GM21737 (cell line): ENCODE results near the gene CEP89.
"Not testable (repeated sequence)": the region's sequence is repeated elsewhere in the genome, so short reads cannot be mapped to it uniquely, and the experiment has no call there.

Source experiments
- ATAC-seq: cut with Tn5 transposase; IDR thresholded peaks from one replicate; pipeline ENCODE4 v1.9.1; 2021; ENCODE audit warnings: mild to moderate bottlenecking, moderate library complexity; ENCODE audit not compliant: unreplicated experiment

CEP89 gene

GRCh38 chr19:32872391-32872790, 99.4 kb downstream of the CEP89 start:
- ATAC-seq: no peak

- no peak for ATAC-seq
These were observed 100.7 kb downstream of the CEP89 start for GRCh38 chr19:32870981-32871451.

GRCh38 chr19:32869966-32870573, 101.7 kb downstream of the CEP89 start:
- no peak for ATAC-seq

DNA sequence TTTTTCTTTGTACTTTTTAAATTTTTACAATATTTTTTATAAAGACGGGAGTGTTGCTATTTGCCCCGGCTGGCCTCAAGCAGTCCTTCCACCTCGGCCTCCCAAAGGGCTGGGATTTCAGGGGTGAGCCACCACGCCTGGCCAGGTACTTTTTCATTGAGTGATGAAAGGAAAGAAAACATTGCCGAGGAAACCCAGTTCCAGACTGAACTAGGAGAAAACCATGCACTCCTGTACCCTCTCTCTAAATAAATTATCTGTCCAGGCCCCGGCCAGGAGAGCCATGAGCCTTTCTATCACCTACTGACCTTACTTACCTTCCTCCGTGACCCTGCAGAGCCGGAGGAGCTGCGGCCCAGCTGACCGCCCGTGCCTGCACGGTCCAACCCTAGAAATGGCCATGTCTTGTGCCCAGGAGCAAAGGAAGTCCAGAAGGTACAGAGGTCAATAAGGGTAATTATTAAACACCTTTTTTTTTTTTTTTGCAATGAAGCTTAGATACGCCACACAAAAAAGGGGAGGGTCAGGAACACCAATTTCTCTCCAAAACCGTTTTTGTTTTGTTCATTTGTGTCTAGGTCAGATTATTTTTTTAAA, 102.3 kb downstream of the CEP89 start, which contains the start of gene SLC7A9:
Gene SLC7A9, minus strand, starts transcription at position 399 of the 597 bp plus-strand sequence. CDS start 1,233 bp downstream, outside the sequence.
- no peak for ATAC-seq

- no peak for ATAC-seq
These were observed 103.4 kb downstream of the CEP89 start for GRCh38 chr19:32868206-32868950.

DNA sequence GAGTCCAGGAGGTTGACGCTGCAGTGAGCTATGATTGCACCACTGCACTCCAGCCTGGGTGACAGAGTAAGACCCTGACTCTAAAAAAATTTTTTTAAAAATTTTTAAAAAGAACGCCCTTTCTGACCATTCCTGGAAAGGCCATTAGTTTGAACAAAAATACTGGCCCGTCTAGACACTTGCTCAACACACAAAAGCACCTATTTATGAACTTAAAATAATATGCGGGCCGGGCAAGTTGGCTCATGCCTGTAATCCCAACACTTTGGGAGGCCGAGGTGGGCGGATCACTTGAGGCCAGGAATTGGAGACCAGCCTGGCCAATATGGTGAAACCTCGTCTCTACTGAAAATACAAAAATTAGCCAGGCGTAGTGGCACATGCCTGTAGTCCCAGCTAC, 104.3 kb downstream of the CEP89 start:
- ATAC-seq: not testable (repeated sequence)

DNA sequence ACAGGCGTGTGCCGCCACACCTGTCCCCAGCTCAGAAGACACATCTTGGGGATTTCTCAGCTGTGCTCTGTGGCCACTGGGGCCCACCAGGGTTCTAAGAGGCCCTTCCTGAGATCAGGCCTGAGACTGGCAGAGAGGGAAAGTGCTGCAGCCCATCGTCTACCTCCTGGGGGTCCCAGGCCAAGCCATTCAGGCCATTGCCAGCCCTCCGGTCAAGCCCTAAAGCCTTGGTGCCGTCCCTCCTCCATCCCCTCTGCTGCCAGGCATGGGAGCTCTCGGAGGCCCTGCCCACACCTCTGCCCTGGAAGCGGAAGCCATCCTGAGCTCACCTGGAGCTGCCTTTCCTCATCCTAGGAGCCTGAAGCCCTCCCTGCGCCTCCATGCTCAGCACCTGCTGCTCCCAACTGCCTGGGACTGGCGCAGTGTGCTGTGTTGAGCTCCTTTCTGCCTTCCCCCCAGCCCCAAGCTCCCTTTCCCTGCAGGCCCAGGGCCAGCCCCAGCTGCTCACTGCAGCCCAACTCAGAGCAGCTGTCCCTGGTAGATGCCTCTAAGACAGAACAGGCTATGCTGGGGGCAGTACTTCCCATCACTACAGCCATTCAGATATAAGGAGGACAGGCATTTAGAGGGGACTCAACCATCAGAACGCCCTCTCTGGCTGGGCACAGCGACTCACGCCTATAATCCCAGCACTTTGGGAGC, 105.0 kb downstream of the CEP89 start:
- ATAC-seq: no peak

- no peak for ATAC-seq
These were observed 105.7 kb downstream of the CEP89 start for GRCh38 chr19:32866061-32866460.

GRCh38 chr19:32865326-32865725, 106.4 kb downstream of the CEP89 start:
- no peak for ATAC-seq

DNA sequence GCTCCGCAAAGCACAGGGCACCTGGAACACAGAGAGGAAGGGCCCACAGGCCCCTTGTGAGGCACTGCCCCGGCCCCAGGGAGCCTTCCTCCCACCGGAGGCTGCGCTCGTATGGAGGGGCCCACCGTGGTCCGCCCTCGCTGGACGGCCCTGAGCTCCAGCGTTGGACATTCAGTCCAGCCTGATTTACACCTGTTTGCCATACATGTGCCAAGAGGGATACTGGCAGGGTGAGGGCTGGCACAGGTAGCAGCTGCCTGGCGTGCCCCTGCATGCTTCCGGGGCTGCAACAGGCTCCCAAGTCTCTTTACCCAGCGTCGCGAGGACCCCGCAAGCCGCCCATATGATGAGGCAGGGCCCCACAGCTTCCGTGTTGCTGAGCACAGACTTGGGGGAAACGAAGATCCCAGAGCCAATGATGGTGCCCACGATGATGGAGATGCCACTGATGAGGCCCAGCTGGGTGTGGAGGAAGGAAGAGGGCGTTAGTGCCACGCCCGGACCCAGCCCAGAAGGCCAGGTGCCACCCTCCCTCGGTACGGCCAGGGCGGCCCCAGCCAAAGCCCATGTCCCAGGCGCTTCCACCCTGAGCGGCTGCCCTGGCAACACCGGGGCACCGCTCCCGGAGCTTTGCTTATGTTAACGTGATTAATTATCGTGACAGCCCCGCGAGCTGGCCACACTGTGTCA, 107.3 kb downstream of the CEP89 start:
- no peak for ATAC-seq

- ATAC-seq: no peak
These were observed 107.9 kb downstream of the CEP89 start for GRCh38 chr19:32863841-32864240.

DNA sequence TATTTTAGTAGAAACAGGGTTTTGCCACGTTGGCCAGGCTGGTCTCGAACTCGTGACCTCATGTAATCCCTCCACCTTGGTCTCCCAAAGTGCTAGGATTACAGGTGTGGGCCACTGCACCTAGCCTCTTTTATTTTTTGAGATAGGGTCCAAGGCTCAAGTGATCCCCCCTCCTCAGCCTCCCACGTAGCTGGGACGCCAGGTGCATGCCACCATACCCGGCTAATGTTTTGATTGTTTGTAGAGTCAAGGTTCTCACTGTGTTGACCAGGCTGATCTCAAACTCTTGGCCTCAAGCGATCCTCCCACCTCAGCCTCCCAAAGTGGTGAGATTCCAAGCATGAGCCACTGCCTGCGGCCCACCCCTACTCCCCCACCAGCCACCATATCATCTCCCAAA, 108.5 kb downstream of the CEP89 start:
- no peak for ATAC-seq

GRCh38 chr19:32862741-32863140, 109.0 kb downstream of the CEP89 start:
- ATAC-seq: no peak

DNA sequence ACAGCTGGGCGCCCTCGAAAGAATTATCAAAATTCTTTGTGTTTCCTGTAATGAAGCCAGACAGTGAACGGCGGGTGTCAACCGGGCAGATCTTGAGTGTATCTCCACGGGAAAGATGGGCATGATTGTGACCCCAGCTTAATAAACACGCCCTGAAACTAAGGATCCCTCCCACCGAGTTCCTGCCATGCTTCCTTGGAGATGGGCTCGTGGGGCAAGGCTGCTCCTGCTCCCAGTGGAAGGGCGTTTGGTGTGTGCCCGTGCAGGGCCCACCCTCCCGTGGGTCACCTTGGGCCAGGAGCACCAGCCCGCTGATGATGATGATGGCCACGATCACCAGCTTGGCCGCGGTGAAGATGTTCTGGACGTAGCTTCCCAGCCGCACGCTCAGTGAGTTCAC, 109.6 kb downstream of the CEP89 start:
- ATAC-seq: no peak

DNA sequence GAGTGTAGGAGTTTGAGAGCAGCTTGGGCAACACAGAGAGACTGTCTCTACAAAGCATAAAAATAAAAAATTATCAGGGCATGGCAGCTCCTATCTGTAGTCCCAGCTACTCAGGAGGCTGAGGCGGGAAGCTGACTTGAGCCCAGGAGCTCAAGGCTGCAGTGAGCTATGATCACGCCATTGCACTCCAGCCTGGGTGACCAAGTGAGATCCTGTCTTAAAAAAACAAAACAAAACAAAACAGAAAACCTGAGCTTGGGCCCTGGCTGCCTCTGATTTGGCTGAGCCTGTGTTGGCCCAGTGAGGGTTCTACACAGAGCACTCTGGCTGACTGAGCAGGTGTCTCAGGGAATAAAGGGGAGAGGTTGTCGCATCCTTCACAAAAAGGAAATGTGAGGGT, 110.2 kb downstream of the CEP89 start:
- no peak for ATAC-seq

DNA sequence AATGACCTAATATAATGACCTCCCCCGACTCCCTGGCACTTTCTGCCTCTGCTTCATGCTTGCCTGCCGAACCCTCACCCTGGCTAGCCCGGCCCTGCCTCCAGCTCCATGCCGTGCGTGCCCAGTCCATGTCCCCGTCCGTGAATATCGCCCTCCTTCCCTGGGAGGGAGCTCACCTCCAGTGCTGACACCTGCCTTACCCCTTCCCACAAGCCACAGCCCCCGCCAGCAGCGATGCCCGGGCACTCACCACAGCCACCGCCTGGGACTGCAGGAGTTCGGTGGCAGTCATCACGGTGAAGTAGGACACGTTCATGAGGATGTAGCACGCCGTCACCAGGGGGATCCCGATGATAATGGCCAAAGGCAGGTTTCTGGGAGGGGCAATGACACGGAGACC, 112.2 kb downstream of the CEP89 start:
- ATAC-seq: no peak

GRCh38 chr19:32858559-32858958, 113.2 kb downstream of the CEP89 start:
- ATAC-seq: no peak

DNA sequence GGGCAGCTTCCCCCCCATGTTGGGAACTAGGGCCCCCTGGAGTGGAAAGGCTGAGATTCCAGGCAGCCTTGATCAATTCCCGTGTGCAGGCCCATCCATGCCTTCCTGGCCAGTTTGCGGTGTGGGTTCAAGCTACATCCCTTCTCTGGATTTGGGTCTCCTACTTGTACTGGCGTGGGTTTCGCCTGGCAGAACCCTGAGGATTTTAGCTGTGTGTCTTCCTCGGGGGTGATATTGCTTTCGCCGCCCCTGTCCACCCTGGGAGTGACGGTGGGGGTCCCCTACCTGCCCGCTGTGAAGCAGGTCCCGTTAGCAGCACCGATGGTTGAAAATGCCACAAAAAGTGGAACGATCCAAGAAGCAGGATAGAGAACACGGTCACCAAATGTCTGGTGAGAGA, 113.6 kb downstream of the CEP89 start:
- no peak for ATAC-seq

DNA sequence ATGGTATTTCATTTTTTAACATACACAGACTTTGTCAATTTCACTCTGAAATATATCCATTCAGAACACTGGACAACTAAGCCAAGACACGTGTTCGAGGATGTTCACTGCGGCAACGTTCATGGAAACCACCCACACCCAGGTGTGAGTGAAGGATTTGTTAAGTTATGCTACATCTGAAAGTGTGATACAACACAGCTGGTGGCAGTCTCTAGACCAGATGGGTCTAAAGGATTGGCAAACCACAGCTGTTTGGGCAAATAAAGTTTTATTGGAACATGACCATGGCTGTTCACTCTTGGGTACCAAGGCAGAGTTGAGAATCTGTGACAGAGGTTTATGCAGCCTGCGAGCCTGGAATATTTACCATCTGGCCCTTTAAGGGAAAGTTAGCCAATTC, 114.2 kb downstream of the CEP89 start:
- ATAC-seq: no peak

DNA sequence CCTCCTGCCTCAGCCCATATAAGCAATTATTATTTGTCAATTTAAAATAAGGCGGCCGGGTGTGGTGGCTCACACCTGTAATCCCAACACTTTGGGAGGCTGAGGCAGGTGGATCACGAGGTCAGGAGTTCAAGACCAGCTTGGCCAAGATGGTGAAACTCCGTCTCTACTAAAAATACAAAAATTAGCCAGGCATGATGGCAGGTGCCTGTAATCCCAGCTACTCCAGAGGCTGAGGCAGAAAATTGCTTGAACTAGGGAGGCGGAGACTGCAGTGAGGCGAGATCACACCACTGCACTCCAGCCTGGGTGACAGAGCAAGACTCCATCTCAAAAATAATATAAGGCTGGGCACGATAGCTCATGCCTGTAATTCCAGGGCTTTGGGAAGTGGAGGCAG, 114.9 kb downstream of the CEP89 start:
- not testable (repeated sequence) for ATAC-seq

- no peak for ATAC-seq
These were observed 119.5 kb downstream of the CEP89 start for GRCh38 chr19:32852216-32852615.
